GM19372 (cell line): ENCODE measurements around the gene DPP6.

ENCODE experiments used
- ATAC-seq: cut with Tn5 transposase; IDR thresholded peaks from one replicate; pipeline ENCODE4 v1.9.1; 2021; ENCODE audit warnings: mild to moderate bottlenecking, low read depth, moderate library complexity; ENCODE audit not compliant: unreplicated experiment

Gene DPP6

GRCh38 chr7:154741131-154741530 is 688.9 kb downstream of the DPP6 start:
- no peak for ATAC-seq

- ATAC-seq, result no peak
Measured at GRCh38 chr7:154743206-154743605, 691.0 kb downstream of the DPP6 start.

GRCh38 chr7:154744256-154744860 is 692.2 kb downstream of the DPP6 start:
- no peak for ATAC-seq

- no peak for ATAC-seq
Measured at GRCh38 chr7:154744861-154745258, 692.7 kb downstream of the DPP6 start.

GRCh38 chr7:154746571-154747360 is 694.6 kb downstream of the DPP6 start:
- ATAC-seq, result no peak

- no peak for ATAC-seq
Measured at GRCh38 chr7:154748089-154748786, 696.0 kb downstream of the DPP6 start.

GRCh38 chr7:154750353-154750801 is 698.2 kb downstream of the DPP6 start:
- ATAC-seq, result no peak

- no peak for ATAC-seq
Measured at GRCh38 chr7:154753226-154753625, 701.0 kb downstream of the DPP6 start.

- no peak for ATAC-seq
Measured at GRCh38 chr7:154757756-154758155, 705.6 kb downstream of the DPP6 start.

GRCh38 chr7:154759989-154760388 is 707.8 kb downstream of the DPP6 start:
- ATAC-seq, result no peak

GRCh38 chr7:154765118-154765517 is 712.9 kb downstream of the DPP6 start:
- no peak for ATAC-seq

GRCh38 chr7:154767142-154767541 is 714.9 kb downstream of the DPP6 start:
- no peak for ATAC-seq

GRCh38 chr7:154767821-154768415 is 715.7 kb downstream of the DPP6 start:
- ATAC-seq, result no peak

- no peak for ATAC-seq
Measured at GRCh38 chr7:154769001-154769400, 716.8 kb downstream of the DPP6 start.

- ATAC-seq, result no peak
Measured at GRCh38 chr7:154769527-154769926, 717.3 kb downstream of the DPP6 start.

- ATAC-seq, result no peak
Measured at GRCh38 chr7:154770361-154770760, 718.2 kb downstream of the DPP6 start.

- ATAC-seq, result no peak
Measured at GRCh38 chr7:154770962-154771361, 718.8 kb downstream of the DPP6 start.

GRCh38 chr7:154774303-154774969 is 722.2 kb downstream of the DPP6 start:
- ATAC-seq, result no peak

GRCh38 chr7:154775681-154776080 is 723.5 kb downstream of the DPP6 start:
- ATAC-seq, result no peak

GRCh38 chr7:154776350-154776749 is 724.2 kb downstream of the DPP6 start:
- ATAC-seq, result no peak

GRCh38 chr7:154777023-154777422 is 724.8 kb downstream of the DPP6 start:
- ATAC-seq, result no peak
